ENCODE data around the gene ADAMTS1. TPM values are rescaled to one million over a fixed set of nuclear protein-coding genes. Genes with fewer than 3 reads are reported as not detected.

Gene ADAMTS1
- total and polyA plus RNA-seq, 2 donors (not counting 1 experiment from before 2014, with no cell fraction given): not detected

DNA sequence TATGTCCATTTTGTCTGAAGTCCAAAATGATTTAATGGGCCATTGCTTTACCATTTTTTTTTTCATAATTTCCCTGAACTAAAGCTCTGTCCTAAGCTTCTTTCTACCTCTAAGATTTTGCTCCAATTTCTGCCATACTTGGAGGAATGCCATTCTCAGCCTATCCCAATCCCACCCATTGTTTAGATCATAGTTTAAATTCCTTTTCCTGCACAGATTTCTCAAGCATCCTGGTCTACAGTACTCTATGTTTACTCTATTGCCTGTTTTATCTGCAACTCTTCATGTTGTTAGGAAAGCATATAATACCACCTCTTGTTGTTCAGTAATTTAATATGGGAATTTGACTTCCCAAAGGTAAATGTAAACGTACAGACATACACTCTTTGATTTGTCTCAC lies 30.8 kb downstream of the ADAMTS1 start:
- Histone ChIP-seq H3K4me3 (ENCODE audit: control extremely low read depth in 1 of 5, extremely low read depth in 1 of 5, insufficient read depth in 1 of 5, low read depth in 2 of 5, low read length in 4 of 5) (no peak overlapping the region), H3K79me2 (ENCODE audit: control insufficient read depth, insufficient read depth, low read length) (no peaks in the 10 kb centered on the region), H4K20me1 (ENCODE audit: control insufficient read depth, insufficient read depth, low read length, poor library complexity, severe bottlenecking) (no peaks in the 10 kb centered on the region), H3K4me1 (ENCODE audit: control insufficient read depth in 2 of 2, insufficient read depth in 2 of 2, low read length in 2 of 2) (no peaks in the 10 kb centered on the region), H3K4me2 (replicated peaks; ENCODE audit: low read depth, low read length, poor library complexity, severe bottlenecking) (no peak overlapping the region), H3K36me3 (replicated peaks in 1 of 2; ENCODE audit: control extremely low read depth in 1 of 2, control insufficient read depth in 1 of 2, extremely low read depth in 1 of 2, insufficient read depth in 2 of 2, low read length in 1 of 2) (no peaks in the 10 kb centered on the region), H3K27me3 (replicated peaks in 1 of 4; ENCODE audit: control extremely low read depth in 1 of 4, control insufficient read depth in 3 of 4, insufficient read depth in 4 of 4, low read length in 3 of 4) (no peaks in the 10 kb centered on the region), H3K9ac (ENCODE audit: low read length) (no peak overlapping the region), H3K9me3 (ENCODE audit: control extremely low read depth in 1 of 3, control insufficient read depth in 2 of 3, insufficient read depth in 1 of 3, low read length in 2 of 3) (no peaks in the 10 kb centered on the region), H3K27ac (ENCODE audit: low read length in 2 of 2) (no peak overlapping the region), H2AFZ (ENCODE audit: insufficient read depth, low read depth, low read length, poor library complexity, severe bottlenecking) (no peak overlapping the region)
- no peaks in the 10 kb centered on the region for H3K27me3 Mint-ChIP-seq
- intact Hi-C loops (cut with micrococcal nuclease): no loop called here
- H3K4me1 Mint-ChIP-seq: no peaks in the 10 kb centered on the region
- DNase-seq (no peak), ATAC-seq (ENCODE audit: low read depth) (no peak)
- no peak overlapping the region for H3K4me3 Mint-ChIP-seq
- no CpG with 5 or more reads among the region's 1 CpG for WGBS (ENCODE audit: insufficient coverage)
- ChIA-PET CTCF (interaction anchor here (0.7 kb wide), 1 partner anchor 1932 kb away, joined by 3 read pairs; no protein-coding TSS in a partner anchor), POLR2A (no interaction called here)
- TF ChIP-seq EZH2 (IDR thresholded peaks at IDR 0.05; ENCODE audit: borderline replicate concordance, insufficient read depth, low read depth, low read length, poor library complexity, severe bottlenecking): no peak
- TF ChIP-seq, protein P1, sequence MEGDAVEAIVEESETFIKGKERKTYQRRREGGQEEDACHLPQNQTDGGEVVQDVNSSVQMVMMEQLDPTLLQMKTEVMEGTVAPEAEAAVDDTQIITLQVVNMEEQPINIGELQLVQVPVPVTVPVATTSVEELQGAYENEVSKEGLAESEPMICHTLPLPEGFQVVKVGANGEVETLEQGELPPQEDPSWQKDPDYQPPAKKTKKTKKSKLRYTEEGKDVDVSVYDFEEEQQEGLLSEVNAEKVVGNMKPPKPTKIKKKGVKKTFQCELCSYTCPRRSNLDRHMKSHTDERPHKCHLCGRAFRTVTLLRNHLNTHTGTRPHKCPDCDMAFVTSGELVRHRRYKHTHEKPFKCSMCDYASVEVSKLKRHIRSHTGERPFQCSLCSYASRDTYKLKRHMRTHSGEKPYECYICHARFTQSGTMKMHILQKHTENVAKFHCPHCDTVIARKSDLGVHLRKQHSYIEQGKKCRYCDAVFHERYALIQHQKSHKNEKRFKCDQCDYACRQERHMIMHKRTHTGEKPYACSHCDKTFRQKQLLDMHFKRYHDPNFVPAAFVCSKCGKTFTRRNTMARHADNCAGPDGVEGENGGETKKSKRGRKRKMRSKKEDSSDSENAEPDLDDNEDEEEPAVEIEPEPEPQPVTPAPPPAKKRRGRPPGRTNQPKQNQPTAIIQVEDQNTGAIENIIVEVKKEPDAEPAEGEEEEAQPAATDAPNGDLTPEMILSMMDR (IDR thresholded peaks at IDR 0.05): no peak
- no peaks in the 10 kb centered on the region for H3K9me3 Mint-ChIP-seq (ENCODE audit: insufficient read depth)
- H3K27ac Mint-ChIP-seq: no peak overlapping the region

DNA sequence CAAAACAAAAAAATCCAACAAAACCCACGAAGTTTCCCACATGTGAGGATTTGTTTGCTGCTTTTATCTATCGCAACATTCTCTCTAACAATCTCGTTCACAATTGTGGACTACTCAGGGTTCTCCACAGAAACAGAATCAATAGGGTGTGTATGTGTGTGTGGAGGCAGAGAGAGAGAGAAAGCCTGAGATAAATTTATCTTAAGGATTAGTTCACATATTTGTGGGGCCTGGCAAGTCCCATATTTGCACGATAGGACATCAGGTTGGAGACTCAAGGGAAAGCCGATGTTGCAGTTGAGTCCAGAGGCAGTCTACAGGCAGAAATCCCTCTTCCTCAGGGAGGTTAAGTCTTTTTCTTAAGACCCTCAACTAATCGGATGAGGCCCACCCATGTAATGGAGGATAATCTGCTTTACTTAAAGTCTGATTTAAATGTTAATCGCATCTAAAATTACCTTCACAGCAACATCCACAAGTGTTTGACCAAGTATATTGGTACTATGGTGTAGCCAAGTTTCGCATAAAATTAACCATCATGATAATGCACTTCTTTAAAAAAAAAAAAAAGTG lies 31.7 kb downstream of the ADAMTS1 start:
- Histone ChIP-seq H3K4me2 (replicated peaks; ENCODE audit: low read depth, low read length, poor library complexity, severe bottlenecking) (no peak overlapping the region), H3K9me3 (ENCODE audit: control extremely low read depth in 1 of 3, control insufficient read depth in 2 of 3, insufficient read depth in 1 of 3, low read length in 2 of 3) (no peaks in the 10 kb centered on the region), H3K27me3 (replicated peaks in 1 of 4; ENCODE audit: control extremely low read depth in 1 of 4, control insufficient read depth in 3 of 4, insufficient read depth in 4 of 4, low read length in 3 of 4) (no peaks in the 10 kb centered on the region), H3K27ac (ENCODE audit: low read length in 2 of 2) (no peak overlapping the region), H3K4me1 (ENCODE audit: control insufficient read depth in 2 of 2, insufficient read depth in 2 of 2, low read length in 2 of 2) (no peaks in the 10 kb centered on the region), H3K9ac (ENCODE audit: low read length) (no peak overlapping the region), H3K79me2 (ENCODE audit: control insufficient read depth, insufficient read depth, low read length) (no peaks in the 10 kb centered on the region), H3K4me3 (ENCODE audit: control extremely low read depth in 1 of 5, extremely low read depth in 1 of 5, insufficient read depth in 1 of 5, low read depth in 2 of 5, low read length in 4 of 5) (no peak overlapping the region), H4K20me1 (ENCODE audit: control insufficient read depth, insufficient read depth, low read length, poor library complexity, severe bottlenecking) (no peaks in the 10 kb centered on the region), H2AFZ (ENCODE audit: insufficient read depth, low read depth, low read length, poor library complexity, severe bottlenecking) (no peak overlapping the region), H3K36me3 (replicated peaks in 1 of 2; ENCODE audit: control extremely low read depth in 1 of 2, control insufficient read depth in 1 of 2, extremely low read depth in 1 of 2, insufficient read depth in 2 of 2, low read length in 1 of 2) (no peaks in the 10 kb centered on the region)
- CTCF ChIA-PET: interaction anchor here (0.7 kb wide), 1 partner anchor 1933 kb away, joined by 3 read pairs; no protein-coding TSS in a partner anchor
- ATAC-seq (ENCODE audit: low read depth) (no peak), DNase-seq (no peak)
- intact Hi-C loops (cut with micrococcal nuclease): no loop called here
- TF ChIP-seq EZH2 (IDR thresholded peaks at IDR 0.05; ENCODE audit: borderline replicate concordance, insufficient read depth, low read depth, low read length, poor library complexity, severe bottlenecking): no peak
- TF ChIP-seq, protein P1 (IDR thresholded peaks at IDR 0.05): no peak
- Mint-ChIP-seq H3K27me3 (no peaks in the 10 kb centered on the region), H3K4me1 (no peaks in the 10 kb centered on the region), H3K27ac (no peak overlapping the region), H3K4me3 (no peak overlapping the region), H3K9me3 (ENCODE audit: insufficient read depth) (no peaks in the 10 kb centered on the region)
- POLR2A ChIA-PET: no interaction called here
- 93% methylated on average over 2 of the region's 8 CpGs for WGBS (ENCODE audit: insufficient coverage)

All from B cell (primary cell).